ENCODE results near the gene PPP1R3C. TPM values are rescaled to one million over a fixed set of nuclear protein-coding genes. Genes with fewer than 3 reads are reported as not detected.

Gene PPP1R3C
- total and polyA plus RNA-seq, 4 donors = 25.5 to 76.1 (median 31.0) TPM

DNA sequence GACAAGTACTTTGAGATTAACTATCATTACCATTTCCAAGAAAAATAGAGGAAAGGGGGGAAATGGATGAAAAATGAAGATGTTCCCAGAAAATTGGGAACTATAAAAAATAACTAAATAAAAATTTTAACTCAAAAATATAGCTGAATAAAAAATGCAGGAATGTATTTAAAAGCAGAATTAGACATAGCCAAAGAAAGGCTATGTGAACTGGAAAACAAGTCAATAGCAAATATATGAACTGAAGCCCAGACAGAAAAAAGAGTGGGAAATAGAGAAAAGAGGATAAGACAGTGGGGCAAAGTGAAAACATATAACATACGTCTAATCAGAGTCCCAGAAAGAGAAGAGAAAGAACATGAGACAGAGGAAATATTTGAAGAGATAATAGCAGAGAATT is 10.3 kb downstream of the PPP1R3C start:
- H3K27me3 ChIP-seq (ENCODE audit: control insufficient read depth in 4 of 4, insufficient read depth in 4 of 4, low read length in 3 of 4) = no peaks in the 10 kb centered on the region
- H3K4me3 ChIP-seq (ENCODE audit: low read depth in 1 of 3, low read length in 3 of 3) = no peak overlapping the region
- no peaks in the 10 kb centered on the region for H3K9me3 ChIP-seq (ENCODE audit: control insufficient read depth in 4 of 4, low read length in 3 of 4)
- TF ChIP-seq HNF4G (IDR thresholded peaks at IDR 0.05) = no peak
- TF ChIP-seq, protein P1, sequence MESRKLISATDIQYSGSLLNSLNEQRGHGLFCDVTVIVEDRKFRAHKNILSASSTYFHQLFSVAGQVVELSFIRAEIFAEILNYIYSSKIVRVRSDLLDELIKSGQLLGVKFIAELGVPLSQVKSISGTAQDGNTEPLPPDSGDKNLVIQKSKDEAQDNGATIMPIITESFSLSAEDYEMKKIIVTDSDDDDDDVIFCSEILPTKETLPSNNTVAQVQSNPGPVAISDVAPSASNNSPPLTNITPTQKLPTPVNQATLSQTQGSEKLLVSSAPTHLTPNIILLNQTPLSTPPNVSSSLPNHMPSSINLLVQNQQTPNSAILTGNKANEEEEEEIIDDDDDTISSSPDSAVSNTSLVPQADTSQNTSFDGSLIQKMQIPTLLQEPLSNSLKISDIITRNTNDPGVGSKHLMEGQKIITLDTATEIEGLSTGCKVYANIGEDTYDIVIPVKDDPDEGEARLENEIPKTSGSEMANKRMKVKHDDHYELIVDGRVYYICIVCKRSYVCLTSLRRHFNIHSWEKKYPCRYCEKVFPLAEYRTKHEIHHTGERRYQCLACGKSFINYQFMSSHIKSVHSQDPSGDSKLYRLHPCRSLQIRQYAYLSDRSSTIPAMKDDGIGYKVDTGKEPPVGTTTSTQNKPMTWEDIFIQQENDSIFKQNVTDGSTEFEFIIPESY (IDR thresholded peaks at IDR 0.05) = no peak
- no peak for TF ChIP-seq MAX (IDR thresholded peaks at IDR 0.05)
- no peak for TF ChIP-seq HNF4A (conservative IDR thresholded peaks at IDR 0.05)
- TF ChIP-seq TAF1 (conservative IDR thresholded peaks at IDR 0.05) = no peak
- TF ChIP-seq FOXA2 (IDR thresholded peaks at IDR 0.05) = no peak
- TF ChIP-seq EGR1 (IDR thresholded peaks at IDR 0.05; ENCODE audit: low read depth in 2 of 2) = no peak
- TF ChIP-seq YY1 (IDR thresholded peaks at IDR 0.05) = no peak
- TF ChIP-seq, protein P2, sequence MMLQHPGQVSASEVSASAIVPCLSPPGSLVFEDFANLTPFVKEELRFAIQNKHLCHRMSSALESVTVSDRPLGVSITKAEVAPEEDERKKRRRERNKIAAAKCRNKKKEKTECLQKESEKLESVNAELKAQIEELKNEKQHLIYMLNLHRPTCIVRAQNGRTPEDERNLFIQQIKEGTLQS (IDR thresholded peaks at IDR 0.05) = no peak
- no peak for TF ChIP-seq JUND (IDR thresholded peaks at IDR 0.05)
- TF ChIP-seq FOXA1 (IDR thresholded peaks at IDR 0.05) = no peak
- TF ChIP-seq, protein P3, sequence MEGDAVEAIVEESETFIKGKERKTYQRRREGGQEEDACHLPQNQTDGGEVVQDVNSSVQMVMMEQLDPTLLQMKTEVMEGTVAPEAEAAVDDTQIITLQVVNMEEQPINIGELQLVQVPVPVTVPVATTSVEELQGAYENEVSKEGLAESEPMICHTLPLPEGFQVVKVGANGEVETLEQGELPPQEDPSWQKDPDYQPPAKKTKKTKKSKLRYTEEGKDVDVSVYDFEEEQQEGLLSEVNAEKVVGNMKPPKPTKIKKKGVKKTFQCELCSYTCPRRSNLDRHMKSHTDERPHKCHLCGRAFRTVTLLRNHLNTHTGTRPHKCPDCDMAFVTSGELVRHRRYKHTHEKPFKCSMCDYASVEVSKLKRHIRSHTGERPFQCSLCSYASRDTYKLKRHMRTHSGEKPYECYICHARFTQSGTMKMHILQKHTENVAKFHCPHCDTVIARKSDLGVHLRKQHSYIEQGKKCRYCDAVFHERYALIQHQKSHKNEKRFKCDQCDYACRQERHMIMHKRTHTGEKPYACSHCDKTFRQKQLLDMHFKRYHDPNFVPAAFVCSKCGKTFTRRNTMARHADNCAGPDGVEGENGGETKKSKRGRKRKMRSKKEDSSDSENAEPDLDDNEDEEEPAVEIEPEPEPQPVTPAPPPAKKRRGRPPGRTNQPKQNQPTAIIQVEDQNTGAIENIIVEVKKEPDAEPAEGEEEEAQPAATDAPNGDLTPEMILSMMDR (IDR thresholded peaks at IDR 0.05; ENCODE audit: low read depth, low read length, missing input control) = no peak
- no peak for TF ChIP-seq SP1 (IDR thresholded peaks at IDR 0.05)
- H3K9ac ChIP-seq (ENCODE audit: low read depth in 1 of 2, low read length in 2 of 2) = no peak overlapping the region
- DNase-seq (ENCODE audit: low spot score) = no peak
- WGBS = 83% methylated on average over 1 of the region's 1 CpG
- H3K4me1 ChIP-seq (ENCODE audit: control insufficient read depth in 4 of 4, insufficient read depth in 4 of 4, low read length in 3 of 4) = peaks cover 0 to 24% (median 14%) of the 10 kb centered on the region in 4 donors
- H3K27ac ChIP-seq (ENCODE audit: low read depth in 1 of 2, low read length in 2 of 2) = no peak overlapping the region
- H3K36me3 ChIP-seq (ENCODE audit: control insufficient read depth in 4 of 4, insufficient read depth in 3 of 4, low read depth in 1 of 4, low read length in 3 of 4) = peaks cover 0 to 10% (median 2%) of the 10 kb centered on the region in 4 donors

DNA sequence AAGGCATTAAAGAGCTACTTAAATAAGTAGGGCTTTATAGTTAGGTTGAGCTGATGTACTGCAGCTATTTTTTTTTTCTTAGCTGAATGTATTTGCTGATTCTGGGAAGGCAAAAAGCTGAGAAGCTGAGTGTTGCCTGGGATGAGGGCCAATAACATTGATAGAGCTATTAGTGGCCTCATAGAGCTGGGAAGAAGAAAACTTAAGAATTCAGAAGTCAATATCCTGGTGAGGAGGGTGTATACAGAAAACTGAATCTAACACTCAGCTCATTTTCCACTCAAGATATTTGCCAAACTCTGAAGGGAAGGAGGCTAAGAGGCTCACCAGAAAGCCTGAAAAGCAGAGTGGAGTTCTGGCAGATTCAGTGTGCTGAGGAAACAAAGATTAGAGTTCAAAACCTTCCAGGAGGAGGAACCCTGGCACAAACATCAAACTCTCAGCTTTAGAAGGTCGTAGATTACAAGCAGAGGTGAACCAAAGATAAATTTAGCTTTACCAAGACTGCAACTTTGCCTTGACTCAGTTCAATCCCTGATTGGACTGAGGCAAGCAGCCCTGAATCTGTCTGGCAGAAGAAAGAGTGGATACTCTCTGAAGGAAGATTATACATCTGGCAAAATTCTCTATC is 11.3 kb downstream of the PPP1R3C start:
- H3K4me1 ChIP-seq (ENCODE audit: control insufficient read depth in 4 of 4, insufficient read depth in 4 of 4, low read length in 3 of 4) = peaks cover 0 to 15% (median 8%) of the 10 kb centered on the region in 4 donors
- no peak for DNase-seq (ENCODE audit: low spot score)
- H3K36me3 ChIP-seq (ENCODE audit: control insufficient read depth in 4 of 4, insufficient read depth in 3 of 4, low read depth in 1 of 4, low read length in 3 of 4) = peaks cover 0 to 10% (median 2%) of the 10 kb centered on the region in 4 donors
- H3K27ac ChIP-seq (ENCODE audit: low read depth in 1 of 2, low read length in 2 of 2) = no peak overlapping the region
- no peaks in the 10 kb centered on the region for H3K27me3 ChIP-seq (ENCODE audit: control insufficient read depth in 4 of 4, insufficient read depth in 4 of 4, low read length in 3 of 4)
- 37% methylated on average over 1 of the region's 1 CpG for WGBS
- H3K9me3 ChIP-seq (ENCODE audit: control insufficient read depth in 4 of 4, low read length in 3 of 4) = no peaks in the 10 kb centered on the region
- H3K9ac ChIP-seq (ENCODE audit: low read depth in 1 of 2, low read length in 2 of 2) = no peak overlapping the region
- TF ChIP-seq JUND (IDR thresholded peaks at IDR 0.05) (peak in 1 of 2 donors; percentile 52), RXRA (IDR thresholded peaks at IDR 0.05) (peak; percentile 53 to 62), NR2F2 (IDR thresholded peaks at IDR 0.05) (peak; percentile 42), FOXA1 (IDR thresholded peaks at IDR 0.05) (no peak), FOXA2 (IDR thresholded peaks at IDR 0.05) (no peak), GABPA (IDR thresholded peaks at IDR 0.05 in 1 of 2, conservative IDR thresholded peaks at IDR 0.05 in 1 of 2) (no peak), HNF4A (conservative IDR thresholded peaks at IDR 0.05) (peak; percentile 55 to 66), RAD21 (IDR thresholded peaks at IDR 0.05) (peak in 1 of 2 donors; percentile 29)
- TF ChIP-seq, protein P1 (IDR thresholded peaks at IDR 0.05) = no peak
- H3K4me3 ChIP-seq (ENCODE audit: low read depth in 1 of 3, low read length in 3 of 3) = no peak overlapping the region
